PFSK-1 (cell line): Measurements from ENCODE around the gene PSMC1.

ENCODE experiments used
- POLR2AphosphoS5 ChIP-seq: IDR thresholded peaks from 2 replicates; pipeline ENCODE4 v1.6.1; 2012; ENCODE audit warnings: low read depth, mild to moderate bottlenecking, control low read depth, low read length, moderate library complexity
- TAF1 ChIP-seq: IDR thresholded peaks from 2 replicates; pipeline ENCODE4 v1.6.1; 2012; ENCODE audit warnings: low read length, control low read depth, borderline replicate concordance; ENCODE audit not compliant: insufficient read depth

DNA sequence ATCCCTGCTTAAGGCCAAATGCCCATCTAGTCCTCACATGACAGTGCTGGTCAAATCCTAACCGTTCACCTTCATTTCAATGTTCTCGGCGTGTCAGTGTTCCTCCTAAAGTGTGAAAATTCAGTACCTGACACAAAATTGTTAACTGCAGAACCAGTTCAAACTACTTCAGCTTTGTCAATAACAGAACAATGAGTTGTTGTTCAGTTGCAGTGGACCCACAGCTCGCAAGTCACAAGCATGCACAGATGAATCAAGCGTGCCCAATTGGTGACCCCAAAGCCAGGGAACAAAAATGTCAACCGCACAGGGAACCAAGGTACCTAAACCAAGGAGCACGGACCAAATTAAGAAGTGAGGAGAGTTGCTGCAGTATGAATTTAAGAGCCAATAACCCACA lies 52.2 kb downstream of the PSMC1 start:
- TF ChIP-seq POLR2AphosphoS5 (no peak), TAF1 (no peak)
